ENCODE measurements around the gene ADSL.

Gene ADSL

DNA sequence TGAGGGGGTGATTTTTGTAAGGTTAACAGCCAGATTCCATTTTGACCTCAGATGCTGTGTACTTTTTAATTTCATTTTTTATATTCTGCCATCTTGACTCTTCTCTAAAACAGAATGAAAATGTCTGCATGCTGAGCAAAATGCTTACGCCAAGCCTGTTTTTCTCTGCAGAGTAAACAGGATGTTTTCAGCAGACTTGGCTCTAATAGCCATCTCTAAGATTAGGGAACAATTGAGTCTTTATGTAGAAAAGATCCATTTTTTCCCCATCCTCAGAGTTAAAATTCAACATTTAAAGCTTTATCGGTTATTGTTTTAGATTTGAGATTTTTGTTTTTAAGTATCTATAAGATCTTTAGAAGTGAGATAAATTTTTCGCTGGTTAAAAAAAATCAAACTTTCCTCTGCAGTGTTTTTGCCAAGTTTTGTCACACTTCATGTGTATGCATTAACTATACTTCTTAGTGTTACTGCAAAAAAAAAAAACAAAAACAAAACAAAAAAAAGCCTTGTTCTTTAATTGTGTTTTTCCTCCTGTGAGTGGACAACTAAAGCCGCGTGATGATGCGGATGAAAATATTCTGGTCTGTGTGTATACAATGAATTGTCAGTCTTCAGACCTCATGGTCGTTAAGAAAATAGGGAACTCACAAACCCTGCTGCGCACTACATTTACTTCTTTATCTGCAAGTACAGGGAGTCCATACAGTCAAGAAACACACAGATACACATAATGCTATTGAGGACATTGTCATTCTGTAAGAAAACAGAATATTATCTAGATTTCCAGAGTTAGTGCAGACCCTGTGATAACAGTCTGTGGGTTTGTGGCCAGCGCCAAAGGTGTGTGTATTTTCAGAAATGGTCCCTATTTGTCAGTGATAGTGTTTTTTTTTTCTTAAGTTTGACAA is 17.5 kb upstream of the ADSL start:
- DNase-seq (ENCODE audit: extremely low read depth, low read depth) = no peak
- no peak for TF ChIP-seq CTCF (IDR thresholded peaks at IDR 0.05; ENCODE audit: low read depth, low read length)

- no peak for TF ChIP-seq CTCF (IDR thresholded peaks at IDR 0.05; ENCODE audit: low read depth, low read length)
- no peak for DNase-seq (ENCODE audit: extremely low read depth, low read depth)
Measured at GRCh38 chr22:40329466-40329865, 16.8 kb upstream of the ADSL start.

- no peak for DNase-seq (ENCODE audit: extremely low read depth, low read depth)
- no peak for TF ChIP-seq CTCF (IDR thresholded peaks at IDR 0.05; ENCODE audit: low read depth, low read length)
Measured at GRCh38 chr22:40330086-40330485, 16.2 kb upstream of the ADSL start.

DNA sequence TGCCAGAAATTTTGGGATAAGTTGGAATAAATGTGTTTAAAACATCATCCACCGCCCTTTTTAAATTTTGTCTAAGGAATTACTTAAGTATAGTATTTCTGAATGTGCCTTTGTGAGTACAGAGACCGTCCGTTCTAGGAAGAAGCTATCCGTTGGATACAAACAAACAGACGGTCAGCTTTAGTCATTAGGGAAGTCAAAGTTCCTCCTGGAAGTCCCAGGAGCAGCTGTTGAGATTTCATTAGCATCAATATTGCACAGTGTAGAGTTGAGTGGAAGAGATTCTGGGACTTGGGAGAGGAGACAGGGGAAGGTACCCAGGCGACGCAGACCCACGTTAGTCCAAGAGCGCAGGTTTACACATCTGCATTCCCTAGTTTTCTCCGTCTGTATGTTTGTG is 15.7 kb upstream of the ADSL start:
- DNase-seq (ENCODE audit: extremely low read depth, low read depth) = no peak
- no peak for TF ChIP-seq CTCF (IDR thresholded peaks at IDR 0.05; ENCODE audit: low read depth, low read length)

GRCh38 chr22:40331706-40332105 is 14.6 kb upstream of the ADSL start:
- TF ChIP-seq CTCF (IDR thresholded peaks at IDR 0.05; ENCODE audit: low read depth, low read length) = no peak
- no peak for DNase-seq (ENCODE audit: extremely low read depth, low read depth)

DNA sequence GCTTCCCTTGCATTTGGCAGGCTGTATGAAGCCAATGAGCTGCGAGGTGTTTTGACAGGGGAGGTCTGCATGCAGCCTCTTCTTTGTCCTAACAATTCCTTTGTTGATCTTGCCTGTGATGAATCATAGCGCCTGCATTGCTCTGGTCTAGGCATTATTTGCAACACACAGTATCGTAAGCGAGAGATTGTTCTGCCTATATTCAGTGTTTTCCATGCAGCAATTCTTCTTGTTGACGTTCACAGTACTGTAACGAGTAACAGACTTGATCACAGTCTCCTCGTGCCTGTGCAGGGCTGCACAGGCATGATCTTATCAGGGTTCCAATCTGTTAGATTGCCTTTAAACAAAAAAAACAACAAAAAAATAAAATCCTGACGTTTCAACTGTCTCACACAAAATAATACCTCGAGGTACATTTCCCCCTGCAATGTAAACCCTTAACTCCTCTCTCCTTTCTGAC is 13.9 kb upstream of the ADSL start:
- DNase-seq (ENCODE audit: extremely low read depth, low read depth) = no peak

More for the DNA sequence above, 13.9 kb upstream of the ADSL start:
- no peak for TF ChIP-seq CTCF (IDR thresholded peaks at IDR 0.05; ENCODE audit: low read depth, low read length)

Measured in AG09319 (cell line).